ENCODE measurements around the gene MKS1. TPM values are rescaled to one million over a fixed set of nuclear protein-coding genes. Genes with fewer than 3 reads are reported as not detected.

Gene MKS1
- total RNA-seq, 1 donor from 2014 or later = 9.3 TPM

- intact Hi-C loops (cut with DNase I) = no loop called here
- DNase-seq (ENCODE audit: low spot score) = no peak
Measured at GRCh38 chr17:58176200-58176599, 42.9 kb downstream of the MKS1 start.

- DNase-seq (ENCODE audit: low spot score) = no peak
- intact Hi-C loops (cut with DNase I) = no loop called here
Measured at GRCh38 chr17:58174871-58175270, 44.2 kb downstream of the MKS1 start.

- no peak for DNase-seq (ENCODE audit: low spot score)
- intact Hi-C loops (cut with DNase I) = no loop called here
Measured at GRCh38 chr17:58172369-58173071, 46.5 kb downstream of the MKS1 start.

- no peak for DNase-seq (ENCODE audit: low spot score)
- intact Hi-C loops (cut with DNase I) = no loop called here
Measured at GRCh38 chr17:58170622-58171021, 48.4 kb downstream of the MKS1 start.

- intact Hi-C loops (cut with DNase I) = no loop called here
- DNase-seq (ENCODE audit: low spot score) = no peak
Measured at GRCh38 chr17:58166682-58167081, 52.4 kb downstream of the MKS1 start, which contains the start of gene OR4D2. TSS of gene OR4D2 (plus strand) at chr17:58166982. CDS start at chr17:58169656, 2,674 bp downstream.

GRCh38 chr17:58165981-58166380 is 53.1 kb downstream of the MKS1 start:
- intact Hi-C loops (cut with DNase I) = no loop called here
- no peak for DNase-seq (ENCODE audit: low spot score)

- intact Hi-C loops (cut with DNase I) = no loop called here
- DNase-seq (ENCODE audit: low spot score) = no peak
Measured at GRCh38 chr17:58161566-58161965, 57.5 kb downstream of the MKS1 start.

GRCh38 chr17:58158181-58158580 is 60.9 kb downstream of the MKS1 start:
- no peak for DNase-seq (ENCODE audit: low spot score)
- intact Hi-C loops (cut with DNase I) = no loop called here

GRCh38 chr17:58156839-58157803 is 61.9 kb downstream of the MKS1 start:
- no peak for DNase-seq (ENCODE audit: low spot score)
- intact Hi-C loops (cut with DNase I) = no loop called here

Other genes with a start within 250 kb of the MKS1 start
- 55.3 TPM for gene VEZF1, start 231.0 kb downstream of the MKS1 start, total RNA-seq
- 105 TPM for gene SRSF1, start 212.0 kb downstream of the MKS1 start, total RNA-seq
- 79.4 TPM for gene DYNLL2, start 135.8 kb downstream of the MKS1 start, total RNA-seq
- not detected for gene OR4D1, start 70.9 kb downstream of the MKS1 start, total RNA-seq
- not detected for gene OR4D2, start 52.3 kb downstream of the MKS1 start, total RNA-seq
- gene EPX, start 26.5 kb downstream of the MKS1 start, total RNA-seq = not detected
- gene LPO, start 19.3 kb upstream of the MKS1 start, total RNA-seq = not detected
- 0.94 TPM for gene MPO, start 61.7 kb upstream of the MKS1 start, total RNA-seq
- 10.7 TPM for gene TSPOAP1, start 109.5 kb upstream of the MKS1 start, total RNA-seq
- 49.4 TPM for gene SUPT4H1, start 132.9 kb upstream of the MKS1 start, total RNA-seq
- 1.6 TPM for gene RNF43, start 198.3 kb upstream of the MKS1 start, total RNA-seq